ENCODE data around the gene UBR7. TPM values are rescaled to one million over a fixed set of nuclear protein-coding genes. Genes with fewer than 3 reads are reported as not detected.
"Not testable (repeated sequence)": the region's sequence is repeated elsewhere in the genome, so short reads cannot be mapped to it uniquely, and the experiment has no call there.

The UBR7 gene
- total RNA-seq, 1 donor from 2014 or later: 8.3 TPM

- H3K27ac ChIP-seq; H3K36me3 ChIP-seq; DNase-seq (ENCODE audit: low spot score in 2 of 2); intact Hi-C loops (cut with DNase I); H3K4me3 ChIP-seq; H3K27me3 ChIP-seq; H3K4me1 ChIP-seq; H3K9me3 ChIP-seq: not testable (repeated sequence)
Measured at GRCh38 chr14:93169619-93170018, 37.4 kb upstream of the UBR7 start.

GRCh38 chr14:93170141-93170540 is 36.9 kb upstream of the UBR7 start:
- H3K27ac ChIP-seq; H3K36me3 ChIP-seq; intact Hi-C loops (cut with DNase I); H3K9me3 ChIP-seq; H3K27me3 ChIP-seq; DNase-seq (ENCODE audit: low spot score in 2 of 2); H3K4me3 ChIP-seq; H3K4me1 ChIP-seq: not testable (repeated sequence)

GRCh38 chr14:93171376-93171775 is 35.7 kb upstream of the UBR7 start:
- DNase-seq (ENCODE audit: low spot score in 2 of 2): peak in 1 of 2 donors; percentile 27
- H3K36me3 ChIP-seq: no peaks in the 10 kb centered on the region
- no peak overlapping the region for H3K27ac ChIP-seq
- intact Hi-C loops (cut with DNase I): no loop called here
- no peaks in the 10 kb centered on the region for H3K27me3 ChIP-seq
- H3K4me1 ChIP-seq: no peaks in the 10 kb centered on the region
- H3K9me3 ChIP-seq: no peaks in the 10 kb centered on the region
- no peak for TF ChIP-seq CTCF (IDR thresholded peaks at IDR 0.05)
- H3K4me3 ChIP-seq: no peak overlapping the region

DNA sequence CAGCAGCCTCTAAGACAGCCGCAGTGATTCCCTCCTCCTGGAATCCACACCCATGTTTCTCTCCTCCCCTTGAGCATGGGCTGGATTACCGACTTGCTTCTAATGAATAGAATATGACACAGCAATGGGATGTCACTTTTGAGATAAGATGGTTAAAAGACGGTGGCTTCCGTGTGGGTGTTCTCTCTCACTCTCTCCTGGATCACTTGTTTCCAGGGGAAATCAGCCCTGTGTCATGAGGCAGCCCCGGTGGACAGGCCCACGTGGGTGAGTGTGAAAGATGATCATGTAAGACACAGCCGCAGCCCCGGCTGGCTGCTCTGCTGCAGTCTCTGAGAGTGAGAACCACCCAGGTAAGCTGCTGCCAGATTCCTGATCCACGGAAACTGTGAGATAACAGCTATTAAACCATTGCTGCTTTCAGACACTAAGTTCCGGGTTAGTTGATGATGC is 33.1 kb upstream of the UBR7 start:
- intact Hi-C loops (cut with DNase I): no loop called here
- H3K4me3 ChIP-seq: no peak overlapping the region
- peak in 1 of 2 donors; percentile 52 for DNase-seq (ENCODE audit: low spot score in 2 of 2)
- no peaks in the 10 kb centered on the region for H3K36me3 ChIP-seq
- no peaks in the 10 kb centered on the region for H3K4me1 ChIP-seq
- no peak for TF ChIP-seq CTCF (IDR thresholded peaks at IDR 0.05)
- H3K27ac ChIP-seq: no peak overlapping the region
- no peaks in the 10 kb centered on the region for H3K27me3 ChIP-seq
- no peaks in the 10 kb centered on the region for H3K9me3 ChIP-seq

DNA sequence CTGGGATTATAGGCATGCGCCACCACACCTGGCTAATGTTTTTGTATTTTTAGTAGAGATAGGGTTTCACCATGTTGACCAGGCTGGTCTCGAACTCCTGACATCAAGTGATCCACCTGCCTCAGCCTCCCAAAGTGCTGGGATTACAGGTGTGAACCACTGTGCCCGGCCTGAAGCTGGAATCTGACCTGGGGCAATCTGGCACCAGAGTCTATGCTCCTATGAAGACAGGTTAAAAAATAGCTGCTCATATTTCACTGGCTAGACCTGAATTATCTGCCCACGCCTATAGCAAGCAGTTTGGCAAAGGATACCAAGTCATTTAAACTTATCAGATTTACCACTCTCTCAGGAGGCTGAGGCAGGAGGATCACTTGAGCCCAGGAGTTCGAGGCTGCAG is 32.3 kb upstream of the UBR7 start:
- H3K9me3 ChIP-seq; H3K27me3 ChIP-seq; H3K36me3 ChIP-seq; H3K4me1 ChIP-seq; DNase-seq (ENCODE audit: low spot score in 2 of 2); H3K27ac ChIP-seq; intact Hi-C loops (cut with DNase I); H3K4me3 ChIP-seq: not testable (repeated sequence)

GRCh38 chr14:93175492-93175891 is 31.6 kb upstream of the UBR7 start:
- no peaks in the 10 kb centered on the region for H3K9me3 ChIP-seq
- H3K36me3 ChIP-seq: no peaks in the 10 kb centered on the region
- intact Hi-C loops (cut with DNase I): no loop called here
- H3K27me3 ChIP-seq: no peaks in the 10 kb centered on the region
- H3K4me3 ChIP-seq: no peak overlapping the region
- no peaks in the 10 kb centered on the region for H3K4me1 ChIP-seq
- no peak for TF ChIP-seq CTCF (IDR thresholded peaks at IDR 0.05)
- no peak overlapping the region for H3K27ac ChIP-seq
- no peak for DNase-seq (ENCODE audit: low spot score in 2 of 2)

GRCh38 chr14:93183596-93184317 is 23.3 kb upstream of the UBR7 start:
- Histone ChIP-seq H3K9me3 (no peaks in the 10 kb centered on the region), H3K4me1 (peaks cover 10 to 13% of the 10 kb centered on the region in 2 donors), H3K36me3 (peaks cover 9 to 10% of the 10 kb centered on the region in 2 donors), H3K27ac (peak overlapping the region; percentile 94 to 97), H3K27me3 (no peaks in the 10 kb centered on the region), H3K4me3 (peak overlapping the region; percentile 94 to 99)
- no peak for TF ChIP-seq CTCF (IDR thresholded peaks at IDR 0.05)
- intact Hi-C loops (cut with DNase I): loop anchor here (1.0 to 5.0 kb wide), 4 partner anchors 24 to 149 kb away; partner anchors contain the start of genes BTBD7, GON7, ITPK1 and UBR7
- peak in 1 of 2 donors; percentile 53 for DNase-seq (ENCODE audit: low spot score in 2 of 2)
